ENCODE results near the gene INCA1.

DNA sequence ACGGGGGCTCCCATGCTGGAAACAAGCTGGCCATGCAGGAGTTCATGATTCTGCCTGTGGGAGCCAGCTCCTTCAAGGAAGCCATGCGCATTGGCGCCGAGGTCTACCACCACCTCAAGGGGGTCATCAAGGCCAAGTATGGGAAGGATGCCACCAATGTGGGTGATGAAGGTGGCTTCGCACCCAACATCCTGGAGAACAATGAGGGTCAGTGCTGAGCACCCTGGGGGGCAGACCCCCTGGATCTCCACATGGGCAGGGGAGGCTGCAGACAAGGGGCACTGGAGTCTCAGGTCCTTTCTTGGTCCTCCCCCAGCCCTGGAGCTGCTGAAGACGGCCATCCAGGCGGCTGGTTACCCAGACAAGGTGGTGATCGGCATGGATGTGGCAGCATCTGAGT is 42.2 kb downstream of the INCA1 start:
- no peak for TF ChIP-seq CTCF (IDR thresholded peaks at IDR 0.05)
- no peak for TF ChIP-seq POLR2A (IDR thresholded peaks at IDR 0.05)
